Spleen (tissue), 13 donors: ENCODE measurements around the gene ARHGAP11B.
"Not testable (repeated sequence)": the region's sequence is repeated elsewhere in the genome, so short reads cannot be mapped to it uniquely, and the experiment has no call there.

Source experiments
- DNase-seq: peaks from one replicate; pipeline ENCODE4 v3.0.0-alpha.2; 2020
- H3K27ac ChIP-seq, 8 donors: fragments of 200-600 bp; sonication (generic) in 7 of 8; 1 replicate in 4 of 8; 2 replicates in 4 of 8; pipeline versions ENCODE4 v1.5.0 to v1.8.0; 2016 to 2021; ENCODE audit warnings: inconsistent platforms in 4 of 8, mild to moderate bottlenecking in 4 of 8, moderate library complexity in 1 of 8
- H3K27me3 ChIP-seq, 7 donors: fragments of 200-600 bp; sonication (generic) in 6 of 7; replicated peaks in 1 of 7; 1 replicate in 4 of 7; 2 replicates in 3 of 7; pipeline versions ENCODE4 v1.5.0 to v1.8.0; 2016 to 2021; ENCODE audit warnings: inconsistent platforms in 3 of 7, mild to moderate bottlenecking in 1 of 7
- H3K36me3 ChIP-seq, 6 donors: fragments of 200-600 bp; sonication (generic) in 5 of 6; 1 replicate in 4 of 6; 2 replicates in 2 of 6; pipeline versions ENCODE4 v1.5.0 to v1.8.0; 2016 to 2021; ENCODE audit warnings: inconsistent platforms in 2 of 6
- H3K4me1 ChIP-seq, 6 donors: fragments of 200-600 bp; sonication (generic) in 5 of 6; 1 replicate in 3 of 6; 2 replicates in 3 of 6; pipeline versions ENCODE4 v1.5.0 to v1.8.0; 2016 to 2021; ENCODE audit warnings: inconsistent platforms in 3 of 6
- H3K4me3 ChIP-seq, 8 donors: fragments of 200-600 bp; sonication (generic) in 7 of 8; 1 replicate in 4 of 8; 2 replicates in 4 of 8; pipeline versions ENCODE4 v1.5.0 to v1.8.0; 2016 to 2021; ENCODE audit warnings: inconsistent platforms in 4 of 8, mild to moderate bottlenecking in 4 of 8, moderate library complexity in 2 of 8
- H3K9me3 ChIP-seq, 8 donors: fragments of 200-600 bp; sonication (generic) in 7 of 8; 1 replicate in 4 of 8; 2 replicates in 4 of 8; pipeline versions ENCODE4 v1.5.0 to v1.8.0; 2016 to 2021; ENCODE audit warnings: inconsistent platforms in 4 of 8
- POLR2AphosphoS5 ChIP-seq, 3 donors: sonication (generic); formaldehyde crosslinking; IDR thresholded peaks; one replicate each; pipeline ENCODE4 v1.5.1; 2017; ENCODE audit warnings: antibody characterized with exemption in 3 of 3
- WGBS, 5 donors: extraction: QIAGEN DNeasy Blood & Tissue Kit in 3 of 5; methylation state at CpG; one replicate each; pipeline versions ENCODE4 v1.1.5 to v1.1.7; 2013 to 2018; 5-methylcytosine and 5-hydroxymethylcytosine counted together
- intact Hi-C: fragments of 100-400 bp; cut with DNase I; formaldehyde crosslinking; loops from one replicate; pipeline ENCODE4 v1.15.0; 2023; ENCODE audit warnings: low total_unique reads
- long read RNA-seq, 2 donors: transcript quantifications; one replicate each; lab custom pipeline, GENCODE V29; 2026
- TF ChIP-seq, protein P1 (sequence below), 11 experiments: fragments of 200-600 bp in 7 of 11; fragments of 450-650 bp in 4 of 11; sonication (generic) in 4 of 11; IDR thresholded peaks in 8 of 11; conservative IDR thresholded peaks in 3 of 11; 1 replicate in 7 of 11; 2 replicates in 4 of 11; pipeline versions ENCODE4 v1.4.0 to v1.8.0; 2016 to 2021; ENCODE audit warnings: antibody characterized with exemption in 11 of 11, inconsistent platforms in 4 of 11, mild to moderate bottlenecking in 1 of 11
- donor health status: healthy with polysubstance abuse.
- donor health status: DM: no; HTN: no; CAD: no; lungs with moderate emphysema.
- donor health status: DM: no; HTN: no; CAD: no.
- donor health status: Bipolar disorder and iron deficiency.
- donor health status: healthy.
- donor health status: DM: no; HTN: no; CAD: no.
- donor health status: DM: yes; HTN: yes; CAD: no.

Gene ARHGAP11B
- long read RNA-seq, donor 1 = 0 reads
- long read RNA-seq, donor 2, partial matches to known transcripts = 0 of 2 reads
- long read RNA-seq, donor 2, other reads (novel, unspliced or antisense) = 0 of 2 reads

- WGBS, 5 donors = 0 to 1% (median 0%) methylated on average over 33 to 35 of the region's 35 CpGs
- intact Hi-C loops = not testable (repeated sequence)
- peak within 1 kb of the TSS; percentile 77 to 95 (median 88) for H3K27ac ChIP-seq
Observed at GRCh38 chr15:30625436-30626193, at the start of gene ARHGAP11B. TSS of gene ARHGAP11B (plus strand) at chr15:30626128.

DNA sequence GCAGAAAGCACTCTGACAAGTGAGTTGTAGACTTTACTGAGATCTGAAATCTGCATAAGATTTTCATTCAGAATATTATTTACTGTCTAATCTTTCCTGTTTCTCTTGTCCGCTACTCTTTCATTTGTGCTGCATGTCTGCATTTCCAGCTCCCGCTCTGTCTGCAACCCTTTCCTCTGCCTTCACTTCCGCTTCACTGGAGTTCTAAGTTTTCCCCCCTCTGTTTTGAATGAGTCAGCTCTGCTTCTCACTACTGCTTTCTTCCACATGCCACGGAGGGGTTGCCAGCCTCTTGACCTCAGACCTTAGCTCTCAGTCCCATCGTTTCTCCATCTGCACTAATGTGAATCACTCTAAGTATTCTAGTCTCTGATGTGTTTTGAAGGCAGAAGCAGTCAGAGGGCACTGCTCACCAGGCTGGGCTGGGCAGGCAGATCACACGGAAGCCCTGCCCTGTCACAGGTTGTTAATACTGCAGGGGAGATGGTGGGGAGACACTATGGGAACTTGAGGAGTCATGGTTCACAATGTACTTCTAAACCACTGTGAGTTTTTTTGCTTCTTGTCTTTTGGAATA is 46.4 kb upstream of the ARHGAP11B start:
- intact Hi-C loops = not testable (repeated sequence)
- no CpG with 5 or more reads among the region's 6 CpGs for WGBS, 5 donors

More at GRCh38 chr15:30625436-30626193, at the start of gene ARHGAP11B:
- peak; percentile 97 for DNase-seq
- not testable (repeated sequence) for H3K9me3 ChIP-seq, H3K36me3 ChIP-seq, H3K27me3 ChIP-seq
- peak; percentile 75 to 77 (median 75) for TF ChIP-seq POLR2AphosphoS5 (IDR thresholded peaks at IDR 0.05)
- TF ChIP-seq, protein P1, sequence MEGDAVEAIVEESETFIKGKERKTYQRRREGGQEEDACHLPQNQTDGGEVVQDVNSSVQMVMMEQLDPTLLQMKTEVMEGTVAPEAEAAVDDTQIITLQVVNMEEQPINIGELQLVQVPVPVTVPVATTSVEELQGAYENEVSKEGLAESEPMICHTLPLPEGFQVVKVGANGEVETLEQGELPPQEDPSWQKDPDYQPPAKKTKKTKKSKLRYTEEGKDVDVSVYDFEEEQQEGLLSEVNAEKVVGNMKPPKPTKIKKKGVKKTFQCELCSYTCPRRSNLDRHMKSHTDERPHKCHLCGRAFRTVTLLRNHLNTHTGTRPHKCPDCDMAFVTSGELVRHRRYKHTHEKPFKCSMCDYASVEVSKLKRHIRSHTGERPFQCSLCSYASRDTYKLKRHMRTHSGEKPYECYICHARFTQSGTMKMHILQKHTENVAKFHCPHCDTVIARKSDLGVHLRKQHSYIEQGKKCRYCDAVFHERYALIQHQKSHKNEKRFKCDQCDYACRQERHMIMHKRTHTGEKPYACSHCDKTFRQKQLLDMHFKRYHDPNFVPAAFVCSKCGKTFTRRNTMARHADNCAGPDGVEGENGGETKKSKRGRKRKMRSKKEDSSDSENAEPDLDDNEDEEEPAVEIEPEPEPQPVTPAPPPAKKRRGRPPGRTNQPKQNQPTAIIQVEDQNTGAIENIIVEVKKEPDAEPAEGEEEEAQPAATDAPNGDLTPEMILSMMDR (IDR thresholded peaks at IDR 0.05 in 8 of 11, conservative IDR thresholded peaks at IDR 0.05 in 3 of 11) = peak in 2 of 11 experiments; percentile 15 to 37
- H3K4me3 ChIP-seq = peak within 1 kb of the TSS; percentile 33 to 80 (median 59)
- H3K4me1 ChIP-seq = peaks cover 0 to 38% (median 11%) of the 10 kb centered on the region in 6 donors

GRCh38 chr15:30580716-30581115 is 45.2 kb upstream of the ARHGAP11B start:
- DNase-seq, H3K27ac ChIP-seq, H3K27me3 ChIP-seq, H3K36me3 ChIP-seq, H3K4me3 ChIP-seq, intact Hi-C loops, H3K4me1 ChIP-seq, H3K9me3 ChIP-seq: not testable (repeated sequence)
- no CpG with 5 or more reads among the region's 4 CpGs for WGBS, 5 donors

More for the DNA sequence above, 46.4 kb upstream of the ARHGAP11B start:
- not testable (repeated sequence) for H3K27me3 ChIP-seq, H3K27ac ChIP-seq, H3K4me1 ChIP-seq, H3K36me3 ChIP-seq, H3K4me3 ChIP-seq, H3K9me3 ChIP-seq, DNase-seq

DNA sequence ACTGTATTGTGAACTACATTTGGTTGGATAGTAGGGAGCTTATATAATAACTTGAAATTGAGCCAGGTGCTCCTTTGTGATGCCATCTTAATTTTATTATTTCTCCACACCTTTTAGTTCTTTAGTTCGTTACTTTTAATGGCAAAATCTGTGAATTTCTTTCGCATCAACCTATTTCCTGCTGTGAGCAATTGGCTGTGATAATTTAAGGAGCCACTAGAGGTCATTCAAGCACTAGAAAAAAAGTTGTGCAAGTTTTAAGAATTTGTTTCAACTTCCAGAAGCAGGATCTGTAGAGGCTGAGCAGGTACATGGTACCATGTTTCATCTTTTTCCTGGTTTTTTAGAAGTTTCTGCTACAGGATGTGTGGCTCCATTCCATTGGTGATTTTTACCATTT is 27.0 kb upstream of the ARHGAP11B start:
- TF ChIP-seq, protein P1 (IDR thresholded peaks at IDR 0.05 in 8 of 11, conservative IDR thresholded peaks at IDR 0.05 in 3 of 11) = peak in 6 of 11 experiments; percentile 15 to 48 (median 28)
- WGBS, 5 donors = 5 to 11% (median 9%) methylated on average over 2 of the region's 2 CpGs
- intact Hi-C loops = not testable (repeated sequence)

DNA sequence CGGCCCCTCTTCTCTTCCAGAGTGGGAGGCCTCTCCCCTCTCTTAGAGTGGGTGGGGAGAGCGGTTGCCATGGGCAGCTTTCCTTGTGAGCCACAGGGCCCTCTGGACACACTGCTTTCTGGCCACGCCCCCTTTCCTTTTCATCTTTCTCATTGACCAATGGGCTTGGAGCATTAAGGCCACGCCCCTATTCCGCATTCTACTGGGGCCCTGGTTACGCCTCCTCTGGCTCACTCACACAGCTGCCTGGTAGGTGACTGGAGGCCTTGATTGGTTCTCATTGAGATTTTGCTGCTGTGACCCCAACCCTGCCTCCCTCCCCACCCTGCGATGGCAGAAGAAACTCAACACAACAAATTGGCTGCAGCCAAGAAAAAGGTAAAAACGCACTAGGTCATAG is 22.1 kb upstream of the ARHGAP11B start, which contains the start of gene GOLGA8H:
Gene GOLGA8H (plus strand): TSS at position 233 of the 400 bp plus-strand sequence. CDS start 98 bp downstream, at position 331.
- DNase-seq, H3K4me3 ChIP-seq, H3K36me3 ChIP-seq, H3K4me1 ChIP-seq, H3K9me3 ChIP-seq, intact Hi-C loops, H3K27ac ChIP-seq, H3K27me3 ChIP-seq: not testable (repeated sequence)
- WGBS, 5 donors = 91 to 96% (median 94%) methylated on average over 3 to 8 of the region's 8 CpGs

More for the DNA sequence above, 27.0 kb upstream of the ARHGAP11B start:
- not testable (repeated sequence) for DNase-seq, H3K36me3 ChIP-seq, H3K4me1 ChIP-seq, H3K27ac ChIP-seq, H3K27me3 ChIP-seq, H3K9me3 ChIP-seq, H3K4me3 ChIP-seq

GRCh38 chr15:30612271-30612670 is 13.7 kb upstream of the ARHGAP11B start:
- WGBS, 5 donors = no CpG with 5 or more reads among the region's 6 CpGs

More at GRCh38 chr15:30612271-30612670, 13.7 kb upstream of the ARHGAP11B start:
- H3K36me3 ChIP-seq, H3K4me1 ChIP-seq, H3K9me3 ChIP-seq, H3K27me3 ChIP-seq, intact Hi-C loops, H3K27ac ChIP-seq, DNase-seq, H3K4me3 ChIP-seq: not testable (repeated sequence)
